Progenitor cell of endocrine pancreas (in vitro differentiated cells): ENCODE results near the gene CMIP. TPM values are rescaled to one million over a fixed set of nuclear protein-coding genes. Genes with fewer than 3 reads are reported as not detected.
"Not testable (repeated sequence)": the region's sequence is repeated elsewhere in the genome, so short reads cannot be mapped to it uniquely, and the experiment has no call there.

Source experiments
- DNase-seq: peaks from one replicate; pipeline ENCODE4 v3.0.0; 2021; ENCODE audit warnings: low spot score; ENCODE audit not compliant: unreplicated experiment
- H3K27ac Mint-ChIP-seq: 2 replicates; pipeline ENCODE4 v1.8.0; 2021; ENCODE audit warnings: mild to moderate bottlenecking, moderate library complexity, mixed read lengths
- H3K27me3 Mint-ChIP-seq: 2 replicates; pipeline ENCODE4 v1.8.0; 2021; ENCODE audit warnings: mixed read lengths
- H3K36me3 Mint-ChIP-seq: 2 replicates; pipeline ENCODE4 v1.8.0; 2022; ENCODE audit warnings: mixed read lengths; ENCODE audit not compliant: insufficient read depth
- H3K4me1 Mint-ChIP-seq: 2 replicates; pipeline ENCODE4 v1.8.0; 2021; ENCODE audit warnings: low read depth, mixed read lengths
- H3K4me3 Mint-ChIP-seq: 2 replicates; pipeline ENCODE4 v1.8.0; 2021; ENCODE audit warnings: low read depth, mild to moderate bottlenecking, moderate library complexity, mixed read lengths
- H3K9me3 Mint-ChIP-seq: 2 replicates; pipeline ENCODE4 v1.8.0; 2021; ENCODE audit warnings: low read depth, mixed read lengths
- CTCF ChIP-seq: fragments of 200-600 bp; sonication (generic); IDR thresholded peaks from one replicate; pipeline ENCODE4 v1.5.0; 2021; ENCODE audit warnings: antibody characterized with exemption, mild to moderate bottlenecking; ENCODE audit not compliant: unreplicated experiment
- total RNA-seq: library from RNA; stranded (reverse); gene quantifications from 2 replicates; pipeline ENCODE4 v1.2.1, GENCODE V29; 2021

Gene CMIP
- total RNA-seq, 1 donor from 2014 or later, result 62.7 TPM

- H3K9me3 Mint-ChIP-seq, result no peaks in the 10 kb centered on the region
- H3K4me1 Mint-ChIP-seq, result peaks cover 6% of the 10 kb centered on the region
- peaks cover 7% of the 10 kb centered on the region for H3K27me3 Mint-ChIP-seq
- no peak for DNase-seq
- H3K4me3 Mint-ChIP-seq, result no peak overlapping the region
- no peak for TF ChIP-seq CTCF
- H3K36me3 Mint-ChIP-seq, result no peaks in the 10 kb centered on the region
- no peak overlapping the region for H3K27ac Mint-ChIP-seq
Measured at GRCh38 chr16:81416749-81417148, 27.9 kb upstream of the CMIP start.

GRCh38 chr16:81417210-81417609, 27.4 kb upstream of the CMIP start:
- no peaks in the 10 kb centered on the region for H3K36me3 Mint-ChIP-seq
- H3K9me3 Mint-ChIP-seq, result no peaks in the 10 kb centered on the region
- H3K4me1 Mint-ChIP-seq, result peaks cover 6% of the 10 kb centered on the region
- DNase-seq, result no peak
- H3K4me3 Mint-ChIP-seq, result no peak overlapping the region
- peaks cover 4% of the 10 kb centered on the region for H3K27me3 Mint-ChIP-seq
- no peak overlapping the region for H3K27ac Mint-ChIP-seq
- TF ChIP-seq CTCF, result no peak

GRCh38 chr16:81419806-81420205, 24.8 kb upstream of the CMIP start:
- no peak for DNase-seq
- H3K4me3 Mint-ChIP-seq, result no peak overlapping the region
- H3K27me3 Mint-ChIP-seq, result no peaks in the 10 kb centered on the region
- H3K27ac Mint-ChIP-seq, result no peak overlapping the region
- no peak for TF ChIP-seq CTCF
- no peaks in the 10 kb centered on the region for H3K4me1 Mint-ChIP-seq
- no peaks in the 10 kb centered on the region for H3K36me3 Mint-ChIP-seq
- H3K9me3 Mint-ChIP-seq, result no peaks in the 10 kb centered on the region

- H3K9me3 Mint-ChIP-seq, result no peaks in the 10 kb centered on the region
- TF ChIP-seq CTCF, result no peak
- H3K36me3 Mint-ChIP-seq, result no peaks in the 10 kb centered on the region
Measured at GRCh38 chr16:81421126-81421525, 23.5 kb upstream of the CMIP start.

GRCh38 chr16:81421536-81421935, 23.1 kb upstream of the CMIP start:
- no peak for TF ChIP-seq CTCF
- Mint-ChIP-seq H3K27ac (no peak overlapping the region), H3K9me3 (no peaks in the 10 kb centered on the region), H3K4me1 (no peaks in the 10 kb centered on the region), H3K4me3 (no peak overlapping the region), H3K27me3 (no peaks in the 10 kb centered on the region), H3K36me3 (no peaks in the 10 kb centered on the region)
- DNase-seq, result no peak

More at GRCh38 chr16:81421126-81421525, 23.5 kb upstream of the CMIP start:
- Mint-ChIP-seq H3K4me1 (no peaks in the 10 kb centered on the region), H3K4me3 (no peak overlapping the region), H3K27me3 (no peaks in the 10 kb centered on the region), H3K27ac (no peak overlapping the region)
- DNase-seq, result no peak

GRCh38 chr16:81422153-81422552, 22.5 kb upstream of the CMIP start:
- DNase-seq, H3K9me3 Mint-ChIP-seq, H3K36me3 Mint-ChIP-seq, H3K27ac Mint-ChIP-seq, H3K4me3 Mint-ChIP-seq, H3K27me3 Mint-ChIP-seq, H3K4me1 Mint-ChIP-seq: not testable (repeated sequence)
